ENCODE data around the gene SNRPA.
"Not testable (repeated sequence)": the region's sequence is repeated elsewhere in the genome, so short reads cannot be mapped to it uniquely, and the experiment has no call there.

SNRPA gene

GRCh38 chr19:40777937-40778705 is 27.1 kb downstream of the SNRPA start, which contains the start of gene RAB4B:
Gene RAB4B, plus strand, starts transcription at chr19:40778247. Its CDS starts 129 bp downstream, at chr19:40778376.
- peak; percentile 100 for DNase-seq

DNA sequence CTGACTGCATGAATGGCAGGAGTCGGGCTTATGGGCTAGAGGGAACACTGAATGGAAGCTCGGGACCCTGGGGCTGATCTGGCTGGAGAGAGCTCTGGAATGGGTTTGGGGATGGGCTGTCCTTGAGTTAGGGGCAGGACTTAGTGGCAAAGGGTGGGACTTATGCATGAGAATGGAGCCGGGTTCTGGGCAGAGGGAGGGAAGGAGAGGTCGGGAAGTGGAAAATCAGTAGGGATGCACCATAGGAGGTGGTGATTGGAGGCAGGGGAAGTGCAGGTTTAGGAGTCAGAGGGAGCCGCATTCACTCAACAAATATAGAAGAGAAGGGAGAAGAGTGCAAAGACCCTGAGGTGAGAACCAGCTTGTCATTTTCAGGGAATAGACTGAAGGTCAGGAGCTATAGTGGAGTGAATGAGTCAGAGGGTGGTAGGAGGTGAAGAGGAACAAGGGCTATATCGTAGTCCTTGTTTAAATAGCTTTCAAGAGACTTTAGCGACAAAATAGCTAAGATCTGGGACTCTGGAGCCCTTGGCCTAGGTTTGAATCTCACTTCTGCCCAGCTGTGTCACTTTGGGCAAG is 27.8 kb downstream of the SNRPA start:
- no peak for DNase-seq

DNA sequence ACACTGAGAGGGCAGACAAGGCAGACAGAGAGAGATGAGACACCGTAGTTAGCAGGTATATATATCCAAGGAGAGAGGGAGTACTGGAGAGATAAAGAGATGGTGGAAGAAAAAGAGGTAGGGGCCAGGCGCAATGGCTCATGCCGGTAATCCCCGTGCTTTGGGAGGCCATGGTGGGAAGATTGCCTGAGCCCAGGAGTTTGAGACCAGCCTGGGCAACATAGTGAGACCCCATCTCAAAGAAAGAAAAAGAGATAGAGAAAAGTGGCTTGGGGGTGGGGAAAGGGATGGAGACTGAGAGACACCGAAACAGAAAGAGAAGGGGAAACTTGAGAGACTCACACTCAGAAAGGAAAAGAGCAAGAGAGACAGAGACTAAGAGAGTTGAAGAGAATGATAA is 29.6 kb downstream of the SNRPA start:
- DNase-seq = no peak

- no peak for DNase-seq
Observed at GRCh38 chr19:40781140-40781539, 30.1 kb downstream of the SNRPA start.

DNA sequence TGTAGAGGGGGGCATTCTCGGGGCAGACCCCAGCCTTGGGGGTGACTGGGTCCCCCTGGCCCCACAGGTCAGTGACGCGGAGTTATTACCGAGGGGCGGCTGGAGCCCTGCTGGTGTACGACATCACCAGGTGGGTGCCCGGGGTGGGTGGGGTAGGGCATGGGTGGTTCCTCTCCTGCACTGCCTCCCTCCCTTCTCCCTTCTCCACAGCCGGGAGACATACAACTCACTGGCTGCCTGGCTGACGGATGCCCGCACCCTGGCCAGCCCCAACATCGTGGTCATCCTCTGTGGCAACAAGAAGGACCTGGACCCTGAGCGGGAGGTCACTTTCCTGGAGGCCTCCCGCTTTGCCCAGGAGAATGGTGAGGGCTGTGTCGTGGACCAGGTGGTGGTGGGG is 32.7 kb downstream of the SNRPA start:
- DNase-seq = no peak

GRCh38 chr19:40784146-40784545 is 33.1 kb downstream of the SNRPA start:
- not testable (repeated sequence) for DNase-seq

DNA sequence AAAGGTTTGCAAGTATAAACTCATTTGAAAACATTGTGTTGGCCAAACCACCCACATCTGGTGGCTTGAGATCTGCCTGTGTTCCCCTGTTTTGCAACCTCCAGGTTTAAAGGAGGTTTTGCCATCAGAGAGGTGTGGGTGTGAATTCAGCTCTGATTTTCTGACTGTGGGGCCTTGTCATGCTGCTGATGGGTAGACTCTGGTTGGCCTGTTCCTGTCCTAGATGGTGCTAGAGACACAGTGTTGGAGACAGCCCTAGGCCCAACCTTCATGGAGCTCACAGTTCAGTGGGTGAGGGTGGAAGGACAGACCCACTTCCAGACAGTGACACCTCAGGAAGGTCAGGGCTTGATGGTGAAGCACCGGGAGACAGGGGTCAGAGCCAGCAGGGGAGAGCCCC is 34.5 kb downstream of the SNRPA start:
- no peak for DNase-seq

- no peak for DNase-seq
Observed at GRCh38 chr19:40786060-40787037, 35.3 kb downstream of the SNRPA start.

DNA sequence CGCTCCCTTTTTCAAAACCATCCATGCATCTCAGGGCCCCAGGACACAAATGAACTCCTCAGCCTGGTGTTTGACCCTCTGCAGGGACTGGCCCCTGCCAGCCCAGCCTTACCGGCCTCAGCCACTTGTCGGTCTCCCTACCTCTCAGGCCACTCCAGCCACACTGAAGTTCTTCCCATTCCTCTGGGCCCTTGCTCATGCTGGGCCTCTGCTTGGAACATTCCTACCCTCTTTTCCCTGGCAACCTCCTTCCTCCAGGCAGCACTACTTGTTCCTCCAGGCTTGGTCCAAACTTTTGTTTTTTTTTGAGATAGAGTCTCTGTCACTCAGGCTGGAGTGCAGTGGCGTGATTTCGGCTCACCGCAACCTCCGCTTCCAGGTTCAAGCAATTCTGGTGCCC is 40.3 kb downstream of the SNRPA start:
- no peak for DNase-seq

DNA sequence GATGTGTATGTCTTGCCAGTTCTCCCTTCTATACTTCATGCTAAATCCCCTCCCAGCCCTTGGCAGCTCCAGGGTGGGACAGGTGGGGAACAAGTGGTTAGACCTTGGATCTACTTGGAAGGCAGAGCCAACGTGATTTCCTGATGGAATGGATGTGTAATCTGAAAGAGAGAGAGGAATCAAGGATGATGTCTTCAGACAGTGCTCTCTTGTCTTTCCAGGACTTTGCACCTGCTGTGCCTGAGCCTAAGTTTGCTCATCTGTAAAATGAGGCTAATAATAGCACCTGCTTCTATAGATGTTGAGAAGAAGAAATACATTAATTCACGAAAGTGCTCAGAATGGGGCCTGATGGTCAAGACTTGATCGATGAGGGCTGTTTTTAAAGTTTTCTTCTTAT is 41.0 kb downstream of the SNRPA start:
- no peak for DNase-seq

DNA sequence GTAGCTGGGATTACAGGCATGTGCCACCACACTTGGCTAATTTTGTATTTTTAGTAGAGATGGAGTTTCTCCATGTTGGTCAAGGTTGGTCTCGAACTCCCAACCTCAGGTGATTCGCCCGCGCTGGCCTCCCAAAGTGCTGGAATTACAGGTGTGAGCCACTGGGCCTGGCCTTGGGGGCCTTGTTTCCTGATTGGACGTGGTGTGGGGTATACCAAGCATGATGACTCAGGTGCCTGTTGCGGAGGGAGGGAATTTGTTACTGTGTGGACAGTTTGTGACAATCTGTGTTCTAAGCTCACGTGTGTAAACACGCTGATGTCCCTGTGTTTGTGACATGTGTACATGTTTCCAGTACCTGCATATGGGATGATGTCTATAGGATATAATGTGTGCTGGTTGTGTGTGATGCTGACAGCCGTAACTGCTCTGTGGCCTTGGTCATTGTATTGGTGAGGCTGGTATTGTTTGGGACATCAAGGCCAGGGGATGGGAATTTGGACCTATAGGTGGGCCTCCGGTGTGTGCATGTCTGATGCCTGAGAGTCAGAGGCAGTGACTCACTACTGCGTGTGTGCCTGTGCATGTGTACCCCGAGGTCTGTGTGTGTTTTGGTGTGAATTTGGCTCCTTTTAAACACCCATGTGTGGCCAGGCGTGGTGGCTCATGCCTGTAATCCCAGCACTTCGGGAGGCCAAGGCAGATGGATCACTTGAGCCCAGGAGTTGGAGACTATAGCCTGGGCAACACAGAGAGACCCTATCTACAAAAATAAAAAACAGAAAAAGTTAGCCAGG is 46.4 kb downstream of the SNRPA start:
- DNase-seq = no peak

DNA sequence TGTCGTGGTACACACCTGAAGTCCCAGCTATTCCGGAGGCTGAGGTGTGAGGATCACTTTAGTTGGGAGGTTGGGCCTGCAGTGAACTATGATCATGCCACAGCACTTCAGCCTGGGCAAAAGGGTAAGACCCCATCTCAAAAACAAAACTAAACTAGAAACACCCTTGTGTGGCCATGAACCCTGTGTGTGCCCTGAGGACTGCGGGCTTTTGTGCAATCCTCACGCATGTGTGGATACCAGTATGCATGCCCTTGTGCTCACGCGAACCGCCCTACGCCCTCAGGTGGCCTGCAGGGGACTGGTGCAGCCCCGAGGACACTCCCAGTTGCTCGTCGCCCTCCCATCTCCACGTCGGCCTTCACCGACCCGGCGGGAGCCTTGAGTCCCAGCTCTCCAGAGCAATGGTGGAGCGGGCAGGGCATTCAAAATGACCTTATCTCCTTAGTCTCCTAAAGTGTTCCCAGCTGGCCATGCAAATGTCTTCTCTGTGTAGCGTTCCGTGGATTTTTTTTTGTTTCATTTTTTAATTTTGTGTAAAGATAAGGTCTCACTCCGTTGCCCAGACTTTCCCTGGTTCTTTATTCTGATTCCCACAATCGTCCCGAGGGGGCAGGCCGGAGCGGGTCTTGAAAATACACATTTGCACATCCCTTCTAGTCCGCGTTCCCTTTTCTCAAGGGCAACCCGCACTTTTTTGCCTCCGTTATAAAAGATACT is 47.1 kb downstream of the SNRPA start:
- peak; percentile 58 for DNase-seq

DNA sequence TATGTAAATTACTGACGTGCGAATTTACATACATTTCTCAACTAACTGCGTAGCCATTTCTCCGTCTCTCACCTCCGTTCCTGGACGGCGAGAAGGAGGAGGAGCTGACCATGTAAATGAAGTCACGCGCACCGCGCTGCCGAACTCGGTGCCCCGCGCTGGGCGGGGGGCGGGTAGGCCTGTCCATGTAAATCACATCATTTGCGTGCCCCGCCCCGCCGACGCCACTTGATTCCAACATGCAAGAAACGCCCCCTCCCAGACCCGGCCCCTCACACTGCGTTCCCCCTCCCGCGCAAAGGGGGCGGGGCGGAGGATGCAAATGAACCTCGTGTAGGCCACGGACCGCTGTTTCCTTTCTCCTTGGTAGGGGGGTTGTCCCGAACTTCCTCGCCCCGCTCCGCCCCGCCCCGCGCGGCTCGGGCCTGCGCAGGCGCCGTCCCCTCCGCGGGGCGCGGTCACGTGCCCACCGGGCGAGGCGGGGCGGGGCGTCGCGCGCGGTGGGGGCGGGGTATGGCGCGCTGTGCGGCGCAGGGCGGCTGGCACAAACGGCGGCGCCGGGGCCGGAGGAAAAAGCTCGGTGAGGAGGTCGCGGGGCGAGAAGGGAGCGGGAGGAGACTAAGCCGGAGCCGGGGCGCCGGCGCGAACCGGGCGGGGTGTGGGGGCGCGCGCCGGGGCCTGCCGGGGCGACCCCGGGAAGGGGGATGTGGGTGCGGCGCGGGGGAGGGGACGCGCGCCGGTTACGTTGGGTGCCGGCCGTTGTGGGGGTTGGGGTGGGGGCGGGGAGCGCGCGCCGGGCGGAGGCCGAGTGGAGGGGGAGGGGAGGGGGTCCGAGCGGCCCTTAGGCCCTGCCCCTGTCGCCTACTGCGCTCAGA is 47.9 kb downstream of the SNRPA start, which contains the start of gene EGLN2:
Gene EGLN2 (plus strand): TSS at position 509 of the 875 bp plus-strand sequence. CDS start 1,382 bp downstream, outside the sequence.
- DNase-seq = peak; percentile 99

GRCh38 chr19:40799558-40800338 is 48.7 kb downstream of the SNRPA start:
- DNase-seq = no peak

GRCh38 chr19:40800339-40800996 is 49.5 kb downstream of the SNRPA start:
- no peak for DNase-seq

GRCh38 chr19:40800997-40801377 is 50.0 kb downstream of the SNRPA start:
- no peak for DNase-seq

DNA sequence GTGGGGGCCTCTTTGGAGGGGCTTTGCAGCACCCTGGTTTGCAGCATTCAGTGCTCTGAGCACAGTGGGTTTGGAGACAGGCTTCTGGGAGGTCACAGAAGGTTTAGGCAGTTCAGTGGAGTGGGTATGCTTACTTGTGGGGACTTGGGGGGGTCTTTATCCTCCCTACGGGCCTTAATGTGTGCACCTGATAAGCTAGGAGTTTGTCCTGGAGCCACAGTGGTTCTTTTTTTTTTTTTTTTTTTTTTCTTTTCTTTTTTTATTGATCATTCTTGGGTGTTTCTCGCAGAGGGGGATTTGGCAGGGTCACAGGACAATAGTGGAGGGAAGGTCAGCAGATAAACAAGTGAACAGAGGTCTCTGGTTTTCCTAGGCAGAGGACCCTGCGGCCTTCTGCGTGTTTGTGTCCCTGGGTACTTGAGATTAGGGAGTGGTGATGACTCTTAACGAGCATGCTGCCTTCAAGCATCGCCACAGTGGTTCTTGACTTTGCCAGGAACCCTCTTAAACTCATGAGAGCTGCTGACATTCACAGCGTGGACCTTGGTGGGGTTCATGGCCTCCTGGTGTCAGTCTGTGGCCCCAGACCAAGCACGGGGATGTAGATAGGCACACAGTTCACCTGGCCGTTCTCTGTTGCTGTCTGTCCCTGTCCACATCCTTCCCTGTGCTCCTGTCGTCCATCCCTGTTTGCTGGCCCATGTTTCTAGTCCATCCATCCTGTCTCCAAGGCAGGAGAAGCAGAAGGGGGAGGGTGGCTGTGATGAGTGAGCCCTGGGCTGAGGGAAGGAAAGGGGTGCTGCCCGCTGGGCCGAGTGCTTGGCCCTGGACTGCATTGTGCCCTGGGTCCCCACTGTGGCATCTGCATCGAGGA is 50.7 kb downstream of the SNRPA start:
- no peak for DNase-seq
